GM23248 (cell line): ENCODE measurements around the gene PPP1R13B.

Source experiments
- EZH2 ChIP-seq: fragments of 200-600 bp; sonication (generic); IDR thresholded peaks from 2 replicates; pipeline ENCODE4 v1.6.1; 2018; ENCODE audit warnings: antibody characterized with exemption, mild to moderate bottlenecking; ENCODE audit not compliant: insufficient read depth, poor library complexity, severe bottlenecking
- EZH2phosphoT487 ChIP-seq: fragments of 200-600 bp; sonication (generic); IDR thresholded peaks from 2 replicates; pipeline ENCODE4 v1.6.1; 2018; ENCODE audit warnings: antibody characterized with exemption, moderate library complexity, mild to moderate bottlenecking, low read depth; ENCODE audit not compliant: insufficient read depth

DNA sequence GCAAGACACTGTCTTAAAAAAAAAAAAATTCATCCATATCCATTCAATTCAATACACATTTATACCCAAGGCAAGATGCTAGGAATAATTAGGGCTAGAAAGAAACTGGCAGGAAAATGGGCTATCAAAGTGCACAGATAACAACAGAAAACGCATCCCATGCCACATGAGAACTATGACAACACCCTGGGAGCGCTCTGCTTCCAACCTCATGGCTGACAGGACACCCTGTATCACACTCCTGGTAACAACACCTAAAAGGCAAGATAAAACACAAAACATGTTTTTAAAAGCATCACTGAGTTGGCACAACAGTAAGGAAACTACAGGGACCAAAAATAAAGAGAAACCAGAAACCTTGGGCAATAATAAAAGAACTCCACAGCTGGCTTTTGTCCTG lies 76.9 kb downstream of the PPP1R13B start:
- TF ChIP-seq EZH2 = no peak
- no peak for TF ChIP-seq EZH2phosphoT487
